GM19395 (cell line): ENCODE results near the gene TBX1.

Experiments used
- ATAC-seq: cut with Tn5 transposase; IDR thresholded peaks from one replicate; pipeline ENCODE4 v1.9.1; 2021; ENCODE audit warnings: mild to moderate bottlenecking, moderate library complexity; ENCODE audit not compliant: unreplicated experiment

Gene TBX1

GRCh38 chr22:19751497-19752245 lies 8.9 kb upstream of the TBX1 start:
- ATAC-seq: no peak

- ATAC-seq: no peak
These were observed 7.3 kb upstream of the TBX1 start for GRCh38 chr22:19753090-19753842.

GRCh38 chr22:19753996-19754700 lies 6.4 kb upstream of the TBX1 start:
- no peak for ATAC-seq

GRCh38 chr22:19754701-19755144 lies 5.9 kb upstream of the TBX1 start:
- no peak for ATAC-seq

GRCh38 chr22:19755145-19755710 lies 5.3 kb upstream of the TBX1 start:
- no peak for ATAC-seq

GRCh38 chr22:19755722-19756287 lies 4.8 kb upstream of the TBX1 start:
- ATAC-seq: no peak

GRCh38 chr22:19756288-19757128 lies 4.1 kb upstream of the TBX1 start:
- no peak for ATAC-seq

- ATAC-seq: no peak
These were observed 3.2 kb upstream of the TBX1 start for GRCh38 chr22:19757140-19757984.

- no peak for ATAC-seq
These were observed 2.3 kb upstream of the TBX1 start for GRCh38 chr22:19757985-19758895.

GRCh38 chr22:19758896-19759426 lies 1.6 kb upstream of the TBX1 start:
- no peak for ATAC-seq

- no peak for ATAC-seq
These were observed 1.0 kb upstream of the TBX1 start for GRCh38 chr22:19759427-19760057.

GRCh38 chr22:19760951-19761724 lies 560 bp downstream of the TBX1 start:
- ATAC-seq: no peak

GRCh38 chr22:19761725-19762567 lies 1.4 kb downstream of the TBX1 start:
- ATAC-seq: no peak

- no peak for ATAC-seq
These were observed 2.2 kb downstream of the TBX1 start for GRCh38 chr22:19762568-19763457.
